RWPE1 (cell line): Measurements from ENCODE around the gene CCNA2.
A peak's percentile ranks its signal among the peaks of the same experiment; 100 is the strongest.

Source experiments
- CTCF ChIA-PET: fragments of 350-600 bp; sonication (Branson Sonifier 250); formaldehyde crosslinking; extraction: SDS; loops from one replicate; lab custom pipeline; 2021; lab: Yijun Ruan, JAX
- POLR2A ChIA-PET: fragments of 400-600 bp; formaldehyde crosslinking; extraction: SDS; loops from one replicate; lab custom pipeline; 2020; ENCODE audit warnings: antibody characterized with exemption; ENCODE audit not compliant: low non-redundant PET; lab: Yijun Ruan, JAX
- DNase-seq: peaks from one replicate; pipeline ENCODE4 v3.0.0; 2012; ENCODE audit warnings: low spot score
- H3K27ac ChIP-seq: fragments of 450-650 bp; 2 replicates; pipeline ENCODE4 v1.5.1; 2017
- CTCF ChIP-seq: fragments of 450-650 bp; conservative IDR thresholded peaks from 2 replicates; pipeline ENCODE4 v1.5.1; 2017; ENCODE audit warnings: low read depth, mild to moderate bottlenecking

The CCNA2 gene

GRCh38 chr4:121784975-121785374 is 38.7 kb downstream of the CCNA2 start:
- peak overlapping the region; percentile 77 for H3K27ac ChIP-seq
- no peak for TF ChIP-seq CTCF
- DNase-seq: peak; percentile 68
- CTCF ChIA-PET: interaction anchor here (0.6 to 1.0 kb wide), 2 partner anchors 16 to 178 kb away, joined by 3 to 5 read pairs; no protein-coding TSS in a partner anchor
- POLR2A ChIA-PET: no interaction called here

DNA sequence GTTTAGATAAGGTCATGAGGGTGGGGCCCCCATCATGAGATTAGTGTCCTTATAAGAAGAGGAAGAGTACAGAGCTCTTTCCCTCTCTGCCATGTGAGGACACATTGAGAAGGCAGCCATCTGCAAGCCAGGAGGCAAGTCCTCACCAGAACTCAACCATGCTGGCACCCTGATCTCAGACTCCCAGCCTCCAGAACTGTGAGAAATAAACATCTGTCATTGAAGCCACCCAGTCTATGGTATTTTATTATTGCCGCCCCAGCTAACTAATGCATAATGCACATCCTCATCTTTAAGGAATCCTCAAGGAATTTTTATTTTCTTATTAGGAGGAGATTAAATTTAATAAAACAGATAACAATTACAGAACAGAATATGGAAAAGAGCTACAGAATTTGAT is 39.3 kb downstream of the CCNA2 start:
- ChIA-PET CTCF (interaction anchor here (0.5 to 1.0 kb wide), 2 partner anchors 13 to 15 kb away, joined by 3 to 5 read pairs; no protein-coding TSS in a partner anchor), POLR2A (no interaction called here)
- no peak for DNase-seq
- H3K27ac ChIP-seq: no peak overlapping the region; the same call in 1 of the 2 replicates
- no peak for TF ChIP-seq CTCF

DNA sequence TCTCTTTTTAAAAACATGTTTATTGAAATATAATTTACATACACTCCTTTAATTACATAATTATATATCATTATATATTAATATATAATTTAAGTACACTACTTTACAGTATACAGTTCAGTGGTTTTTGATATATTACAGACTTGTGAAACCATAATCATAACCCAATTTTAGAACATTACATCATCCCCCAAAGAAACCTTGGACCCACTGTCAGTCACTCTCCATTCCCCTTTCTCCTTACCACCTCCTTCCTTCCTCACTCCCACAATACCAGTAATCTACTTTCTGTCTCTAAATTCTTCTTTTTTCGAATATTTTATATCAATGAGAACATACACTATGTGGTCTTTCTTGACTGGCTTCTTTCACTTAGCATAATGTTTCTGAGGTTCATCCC is 40.5 kb downstream of the CCNA2 start:
- CTCF ChIA-PET: no interaction called here
- TF ChIP-seq CTCF: no peak
- no peak for DNase-seq
- POLR2A ChIA-PET: no interaction called here
- no peak overlapping the region for H3K27ac ChIP-seq

DNA sequence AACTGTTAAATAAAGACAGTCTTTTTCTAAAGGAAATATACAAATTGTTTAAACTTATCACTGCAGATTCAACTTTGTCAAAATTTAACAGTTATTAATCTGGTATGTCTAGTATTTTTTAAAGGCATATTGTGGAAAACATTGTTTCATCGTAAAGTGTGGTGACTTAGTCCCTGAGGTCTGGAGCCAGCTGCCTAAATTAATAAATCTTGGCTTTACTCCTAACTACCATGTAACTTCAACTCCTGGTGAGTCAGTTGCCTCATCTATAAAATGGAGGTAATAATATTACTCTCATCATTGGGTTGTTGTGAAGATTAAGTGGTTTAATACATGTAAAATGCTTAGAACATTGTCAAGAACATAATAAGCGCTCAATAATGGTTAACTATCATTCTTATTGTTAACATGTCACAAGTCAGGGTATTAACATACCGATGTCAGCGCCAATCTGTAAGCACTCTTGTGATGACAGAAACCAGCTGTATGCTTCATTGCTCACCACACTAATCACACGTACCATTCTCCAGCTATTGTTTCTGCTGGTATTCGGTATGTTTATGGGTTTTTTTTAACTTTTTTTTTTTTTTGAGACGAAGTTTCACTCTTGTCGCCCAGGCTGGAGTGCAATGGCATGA is 44.6 kb downstream of the CCNA2 start:
- H3K27ac ChIP-seq: no peak overlapping the region
- ChIA-PET CTCF (no interaction called here), POLR2A (no interaction called here)

GRCh38 chr4:121777625-121778024 is 46.1 kb downstream of the CCNA2 start:
- no peak for DNase-seq

More for the DNA sequence above, 44.6 kb downstream of the CCNA2 start:
- DNase-seq: no peak
- no peak for TF ChIP-seq CTCF

More at GRCh38 chr4:121777625-121778024, 46.1 kb downstream of the CCNA2 start:
- ChIA-PET CTCF (no interaction called here), POLR2A (no interaction called here)
- no peak for TF ChIP-seq CTCF
- H3K27ac ChIP-seq: no peak overlapping the region
